SU-DHL-6 (cell line): ENCODE results near the gene MRPL20.

ENCODE experiments used
- H2AFZ ChIP-seq: fragments of 200-600 bp; sonication (generic); 2 replicates; pipeline ENCODE4 v1.6.1; 2014; ENCODE audit warnings: low read depth, mild to moderate bottlenecking, moderate library complexity, mixed read lengths, antibody characterized with exemption, low read length; ENCODE audit not compliant: severe bottlenecking
- H3F3A ChIP-seq: fragments of 200-600 bp; shearing (Covaris generic); 2 replicates; pipeline ENCODE4 v1.6.0; 2016; ENCODE audit warnings: antibody characterized with exemption, mild to moderate bottlenecking; ENCODE audit not compliant: insufficient read depth
- H3K27ac ChIP-seq: fragments of 200-600 bp; sonication (generic); 2 replicates; pipeline ENCODE4 v1.5.1; 2016; ENCODE audit warnings: low read depth, mild to moderate bottlenecking, low read length, moderate library complexity, mixed read lengths
- H3K27me3 ChIP-seq: fragments of 200-600 bp; sonication (generic), shearing (Covaris generic); 2 replicates; pipeline ENCODE4 v1.6.0; 2014; ENCODE audit warnings: mild to moderate bottlenecking, low read length
- H3K36me3 ChIP-seq: fragments of 200-600 bp; sonication (generic); 2 replicates; pipeline ENCODE4 v1.6.1; 2014; ENCODE audit warnings: mild to moderate bottlenecking, low read length, mixed read lengths
- H3K4me2 ChIP-seq: fragments of 300-600, 200-600 bp; shearing (Covaris generic), sonication (generic); 2 replicates; pipeline ENCODE4 v1.6.0; 2014; ENCODE audit warnings: low read length, low read depth, mild to moderate bottlenecking; ENCODE audit not compliant: poor library complexity, severe bottlenecking
- H3K4me3 ChIP-seq: fragments of 200-600 bp; sonication (generic); 2 replicates; pipeline ENCODE4 v1.5.1; 2014; ENCODE audit warnings: antibody characterized with exemption, low read length, mild to moderate bottlenecking, mixed read lengths; ENCODE audit not compliant: insufficient read depth, poor library complexity, severe bottlenecking
- H3K79me2 ChIP-seq: fragments of 200-600 bp; sonication (generic); 2 replicates; pipeline ENCODE4 v1.6.1; 2014; ENCODE audit warnings: mild to moderate bottlenecking, low read length, moderate library complexity; ENCODE audit not compliant: insufficient read depth
- H3K9ac ChIP-seq: fragments of 200-600 bp; sonication (generic); 2 replicates; pipeline ENCODE4 v1.7.0; 2014; ENCODE audit warnings: mild to moderate bottlenecking, low read length
- H3K9me2 ChIP-seq: fragments of 200-600 bp; sonication (generic); replicated peaks from 2 replicates; pipeline ENCODE4 v1.6.1; 2014; ENCODE audit warnings: low read length; ENCODE audit not compliant: insufficient read depth
- H3K9me3 ChIP-seq: fragments of 200-600 bp; sonication (generic); 2 replicates; pipeline ENCODE4 v1.6.1; 2014; ENCODE audit warnings: low read length, mixed read lengths; ENCODE audit not compliant: insufficient read depth
- H4K20me1 ChIP-seq: fragments of 200-600 bp; sonication (generic); 2 replicates; pipeline ENCODE4 v1.6.1; 2014; ENCODE audit warnings: low read depth, mild to moderate bottlenecking, antibody characterized with exemption, low read length, moderate library complexity, mixed read lengths
- EZH2phosphoT487 ChIP-seq: fragments of 200-600 bp; sonication (generic), shearing (Covaris generic); conservative IDR thresholded peaks from 2 replicates; pipeline ENCODE4 v1.6.1; 2018; ENCODE audit warnings: mild to moderate bottlenecking, antibody characterized with exemption, low read length, moderate library complexity, mixed read lengths
- TF ChIP-seq, protein P1 (sequence below): fragments of 200-600 bp; sonication (generic); IDR thresholded peaks from one replicate; pipeline ENCODE4 v1.5.1; 2017; ENCODE audit warnings: antibody characterized with exemption, mild to moderate bottlenecking, low read length, moderate library complexity; ENCODE audit not compliant: insufficient read depth, poor library complexity, severe bottlenecking

The MRPL20 gene

GRCh38 chr1:1424707-1425106 lies 17.6 kb upstream of the MRPL20 start:
- Histone ChIP-seq H3K9me3 (no peaks in the 10 kb centered on the region), H3F3A (no peaks in the 10 kb centered on the region), H3K27ac (no peak overlapping the region), H3K9me2 (no peaks in the 10 kb centered on the region), H3K4me3 (no peak overlapping the region), H3K4me2 (no peak overlapping the region), H4K20me1 (no peaks in the 10 kb centered on the region), H3K36me3 (no peaks in the 10 kb centered on the region), H3K79me2 (no peaks in the 10 kb centered on the region), H3K27me3 (no peaks in the 10 kb centered on the region), H3K9ac (no peak overlapping the region), H2AFZ (no peak overlapping the region)
- no peak for TF ChIP-seq EZH2phosphoT487
- TF ChIP-seq, protein P1, sequence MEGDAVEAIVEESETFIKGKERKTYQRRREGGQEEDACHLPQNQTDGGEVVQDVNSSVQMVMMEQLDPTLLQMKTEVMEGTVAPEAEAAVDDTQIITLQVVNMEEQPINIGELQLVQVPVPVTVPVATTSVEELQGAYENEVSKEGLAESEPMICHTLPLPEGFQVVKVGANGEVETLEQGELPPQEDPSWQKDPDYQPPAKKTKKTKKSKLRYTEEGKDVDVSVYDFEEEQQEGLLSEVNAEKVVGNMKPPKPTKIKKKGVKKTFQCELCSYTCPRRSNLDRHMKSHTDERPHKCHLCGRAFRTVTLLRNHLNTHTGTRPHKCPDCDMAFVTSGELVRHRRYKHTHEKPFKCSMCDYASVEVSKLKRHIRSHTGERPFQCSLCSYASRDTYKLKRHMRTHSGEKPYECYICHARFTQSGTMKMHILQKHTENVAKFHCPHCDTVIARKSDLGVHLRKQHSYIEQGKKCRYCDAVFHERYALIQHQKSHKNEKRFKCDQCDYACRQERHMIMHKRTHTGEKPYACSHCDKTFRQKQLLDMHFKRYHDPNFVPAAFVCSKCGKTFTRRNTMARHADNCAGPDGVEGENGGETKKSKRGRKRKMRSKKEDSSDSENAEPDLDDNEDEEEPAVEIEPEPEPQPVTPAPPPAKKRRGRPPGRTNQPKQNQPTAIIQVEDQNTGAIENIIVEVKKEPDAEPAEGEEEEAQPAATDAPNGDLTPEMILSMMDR, result no peak

DNA sequence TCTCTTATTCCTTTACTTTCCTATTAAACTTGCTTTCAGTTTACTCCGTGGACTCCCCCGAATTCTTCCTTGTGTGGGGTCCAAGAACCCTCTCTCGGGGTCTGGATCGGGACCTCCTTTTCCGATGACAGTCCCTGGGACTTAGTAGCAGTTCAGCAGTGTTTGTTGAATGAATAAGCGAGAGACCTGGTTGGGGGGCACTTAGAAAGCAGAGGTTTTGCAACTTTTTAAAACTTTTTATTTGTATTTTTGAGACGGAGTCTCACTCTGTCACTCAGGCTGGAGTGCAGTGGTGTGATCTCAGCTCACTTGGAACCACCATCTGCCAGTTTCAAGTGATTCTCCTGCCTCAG lies 16.1 kb upstream of the MRPL20 start:
- Histone ChIP-seq H3K9ac (no peak overlapping the region), H4K20me1 (no peaks in the 10 kb centered on the region), H3K4me2 (no peak overlapping the region), H3K79me2 (no peaks in the 10 kb centered on the region), H3K27me3 (no peaks in the 10 kb centered on the region), H3K27ac (no peak overlapping the region), H3K9me3 (no peaks in the 10 kb centered on the region), H3F3A (no peaks in the 10 kb centered on the region), H2AFZ (no peak overlapping the region), H3K36me3 (no peaks in the 10 kb centered on the region), H3K4me3 (no peak overlapping the region), H3K9me2 (no peaks in the 10 kb centered on the region)
- TF ChIP-seq, protein P1, result no peak
- TF ChIP-seq EZH2phosphoT487, result no peak

DNA sequence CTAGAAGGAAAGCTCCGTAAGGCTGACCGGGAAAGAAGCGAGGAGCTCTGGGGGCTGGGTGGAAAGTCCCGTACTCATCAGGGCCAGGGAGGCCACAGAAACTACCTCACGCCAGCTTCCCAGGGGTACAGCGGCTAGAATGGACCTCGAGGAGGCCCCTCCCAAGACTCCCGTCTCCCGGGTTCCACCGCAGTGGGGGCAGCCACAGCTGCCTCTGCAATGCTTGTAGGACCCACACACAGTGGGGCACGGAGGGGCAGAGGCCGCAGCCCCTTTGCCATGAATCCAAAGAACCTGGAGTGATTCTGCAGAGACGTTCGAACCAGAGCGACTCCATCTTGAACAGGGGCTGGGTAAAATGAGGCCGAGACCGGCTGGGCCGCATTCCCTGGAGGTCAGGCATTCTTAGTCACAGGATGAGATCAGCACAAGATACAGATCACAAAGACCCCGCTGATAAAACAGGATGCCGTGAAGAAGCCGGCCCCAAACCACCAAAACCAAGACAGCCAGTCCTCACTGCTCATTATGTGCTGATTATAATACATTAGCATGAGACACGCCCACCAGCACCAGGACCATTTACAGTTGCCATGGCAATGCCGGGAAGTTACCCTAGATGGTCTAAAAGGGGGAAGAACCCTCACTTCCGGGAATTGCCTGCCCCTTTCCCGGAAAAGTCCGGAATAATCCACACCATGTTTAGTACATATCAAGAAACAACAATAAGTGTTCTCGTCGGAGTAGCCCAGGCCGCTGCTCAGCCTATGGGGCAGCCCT lies 15.6 kb upstream of the MRPL20 start:
- no peak overlapping the region for H3K27ac ChIP-seq
- no peak overlapping the region for H3K4me2 ChIP-seq
- H3K9ac ChIP-seq, result no peak overlapping the region
- TF ChIP-seq EZH2phosphoT487, result no peak
- TF ChIP-seq, protein P1, result no peak
- no peaks in the 10 kb centered on the region for H3K9me3 ChIP-seq
- no peaks in the 10 kb centered on the region for H3F3A ChIP-seq
- H3K27me3 ChIP-seq, result no peaks in the 10 kb centered on the region
- no peaks in the 10 kb centered on the region for H3K36me3 ChIP-seq
- H3K79me2 ChIP-seq, result no peaks in the 10 kb centered on the region
- H3K9me2 ChIP-seq, result no peaks in the 10 kb centered on the region
- H3K4me3 ChIP-seq, result no peak overlapping the region
- H4K20me1 ChIP-seq, result no peaks in the 10 kb centered on the region
- no peak overlapping the region for H2AFZ ChIP-seq
